ENCODE measurements around the gene PRRT3. TPM values are rescaled to one million over a fixed set of nuclear protein-coding genes. Genes with fewer than 3 reads are reported as not detected.

Gene PRRT3
- total and polyA plus RNA-seq, 2 of the 13 experiments (the other 11 are each of a cell fraction or from before 2014, with no cell fraction given), result 0.22 to 0.44 TPM

- TF ChIP-seq NFAT5 (CRISPR knock-in tag; IDR thresholded peaks at IDR 0.05), result peak; percentile 79
- TF ChIP-seq ZNF335 (CRISPR knock-in tag; IDR thresholded peaks at IDR 0.05), result no peak
- 0 out of 2 replicates have a peak, but pooled peaks have one; percentile 29 for TF ChIP-seq ZNF768 (CRISPR knock-in tag; IDR thresholded peaks at IDR 0.05)
- TF ChIP-seq GATA4 (IDR thresholded peaks at IDR 0.05; ENCODE audit: borderline replicate concordance, low read depth), result no peak
- TF ChIP-seq, protein P1, sequence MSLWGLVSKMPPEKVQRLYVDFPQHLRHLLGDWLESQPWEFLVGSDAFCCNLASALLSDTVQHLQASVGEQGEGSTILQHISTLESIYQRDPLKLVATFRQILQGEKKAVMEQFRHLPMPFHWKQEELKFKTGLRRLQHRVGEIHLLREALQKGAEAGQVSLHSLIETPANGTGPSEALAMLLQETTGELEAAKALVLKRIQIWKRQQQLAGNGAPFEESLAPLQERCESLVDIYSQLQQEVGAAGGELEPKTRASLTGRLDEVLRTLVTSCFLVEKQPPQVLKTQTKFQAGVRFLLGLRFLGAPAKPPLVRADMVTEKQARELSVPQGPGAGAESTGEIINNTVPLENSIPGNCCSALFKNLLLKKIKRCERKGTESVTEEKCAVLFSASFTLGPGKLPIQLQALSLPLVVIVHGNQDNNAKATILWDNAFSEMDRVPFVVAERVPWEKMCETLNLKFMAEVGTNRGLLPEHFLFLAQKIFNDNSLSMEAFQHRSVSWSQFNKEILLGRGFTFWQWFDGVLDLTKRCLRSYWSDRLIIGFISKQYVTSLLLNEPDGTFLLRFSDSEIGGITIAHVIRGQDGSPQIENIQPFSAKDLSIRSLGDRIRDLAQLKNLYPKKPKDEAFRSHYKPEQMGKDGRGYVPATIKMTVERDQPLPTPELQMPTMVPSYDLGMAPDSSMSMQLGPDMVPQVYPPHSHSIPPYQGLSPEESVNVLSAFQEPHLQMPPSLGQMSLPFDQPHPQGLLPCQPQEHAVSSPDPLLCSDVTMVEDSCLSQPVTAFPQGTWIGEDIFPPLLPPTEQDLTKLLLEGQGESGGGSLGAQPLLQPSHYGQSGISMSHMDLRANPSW (CRISPR knock-in tag; IDR thresholded peaks at IDR 0.05; ENCODE audit: borderline replicate concordance), result no peak
- no peak; the same call in 1 of the 2 replicates for TF ChIP-seq TFAP4 (IDR thresholded peaks at IDR 0.05; ENCODE audit: borderline replicate concordance, low read depth)
- no peak for TF ChIP-seq RFX1 (IDR thresholded peaks at IDR 0.05)
- peak; percentile 49 for TF ChIP-seq PHF5A (CRISPR knock-in tag; IDR thresholded peaks at IDR 0.05; ENCODE audit: low read depth, unreplicated experiment)
- TF ChIP-seq TBX3 (IDR thresholded peaks at IDR 0.05; ENCODE audit: borderline replicate concordance), result no peak
- no peak for TF ChIP-seq PHB2 (IDR thresholded peaks at IDR 0.05; ENCODE audit: partially characterized antibody)
- no peak; the same call in 1 of the 2 replicates for TF ChIP-seq PAWR (CRISPR knock-in tag; IDR thresholded peaks at IDR 0.05; ENCODE audit: borderline replicate concordance)
- TF ChIP-seq SP140L (CRISPR knock-in tag; IDR thresholded peaks at IDR 0.05; ENCODE audit: borderline replicate concordance), result no peak
- TF ChIP-seq ZNF468 (CRISPR knock-in tag; IDR thresholded peaks at IDR 0.05), result no peak
- TF ChIP-seq ONECUT2 (CRISPR knock-in tag; IDR thresholded peaks at IDR 0.05), result peak; percentile 8; the same call in 1 of the 2 replicates
- no peak; the same call in 1 of the 2 replicates for TF ChIP-seq SALL1 (CRISPR knock-in tag; IDR thresholded peaks at IDR 0.05)
- TF ChIP-seq NFE2L2 (IDR thresholded peaks at IDR 0.05; ENCODE audit: low read length), result no peak
- TF ChIP-seq ZNF552 (CRISPR knock-in tag; IDR thresholded peaks at IDR 0.05; ENCODE audit: borderline replicate concordance), result peak; percentile 81; the same call in 1 of the 2 replicates
- no peak for TF ChIP-seq ZNF136 (CRISPR knock-in tag; IDR thresholded peaks at IDR 0.05; ENCODE audit: low read depth)
- TF ChIP-seq ZNF280B (CRISPR knock-in tag; IDR thresholded peaks at IDR 0.05; ENCODE audit: borderline replicate concordance), result peak; percentile 19; the same call in 1 of the 2 replicates
- TF ChIP-seq CHD2 (IDR thresholded peaks at IDR 0.05; ENCODE audit: low read depth, low read length), result peak; percentile 44; the same call in 1 of the 2 replicates
Observed at GRCh38 chr3:9933561-9934234, 18.5 kb downstream of the PRRT3 start, which contains the start of gene CRELD1 (continued).

Measured in HepG2 (cell line).